ENCODE measurements around the gene YAF2.

YAF2 gene, protein sequence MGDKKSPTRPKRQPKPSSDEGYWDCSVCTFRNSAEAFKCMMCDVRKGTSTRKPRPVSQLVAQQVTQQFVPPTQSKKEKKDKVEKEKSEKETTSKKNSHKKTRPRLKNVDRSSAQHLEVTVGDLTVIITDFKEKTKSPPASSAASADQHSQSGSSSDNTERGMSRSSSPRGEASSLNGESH

DNA sequence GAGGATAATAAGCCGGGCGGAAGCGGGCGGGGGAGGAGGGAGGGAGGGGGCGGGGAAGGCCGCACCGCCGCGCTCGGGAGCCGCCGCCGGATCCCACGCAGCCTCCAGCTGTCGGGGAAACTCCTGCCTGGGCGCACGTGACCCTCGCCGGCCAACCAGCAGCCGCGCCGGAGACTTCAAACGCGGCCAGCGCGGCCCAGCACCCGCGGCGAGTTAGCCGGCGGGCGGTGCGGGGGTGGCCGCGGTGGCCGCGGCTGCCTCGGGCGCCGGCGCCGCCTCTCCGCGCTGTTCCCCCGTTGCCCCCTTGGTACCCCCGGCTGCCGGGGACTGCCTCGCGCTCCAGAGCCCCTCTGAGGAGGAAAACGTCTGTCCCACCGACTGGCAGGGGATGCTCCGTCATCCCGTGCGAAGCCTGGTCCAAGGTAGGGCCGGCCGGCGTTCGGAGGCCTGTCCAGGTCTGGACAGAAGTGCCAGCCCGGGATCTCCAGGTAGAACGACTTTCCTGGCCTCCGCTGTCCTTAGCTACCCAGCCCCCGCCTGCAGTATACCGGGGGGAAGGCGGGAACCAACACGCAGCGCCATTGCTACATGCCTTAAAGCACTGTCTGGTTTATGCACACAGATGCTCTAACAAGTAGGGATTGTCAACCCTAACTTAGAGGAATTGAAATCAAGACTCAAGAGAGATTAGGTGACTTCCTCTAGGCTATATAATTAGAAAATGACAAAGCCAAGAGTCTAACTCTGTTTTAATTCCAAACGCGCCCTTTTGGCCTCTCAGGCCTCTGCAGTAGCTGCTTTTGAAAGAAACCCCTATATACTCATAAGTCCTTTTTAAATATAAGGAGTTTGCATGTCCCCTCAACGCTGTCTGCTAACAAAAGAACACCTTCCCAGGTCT lies at the start of gene YAF2:
Gene YAF2, minus strand, starts transcription at position 9 of the 901 bp plus-strand sequence. CDS start 68 bp downstream, outside the sequence.
- DNase-seq = peak; percentile 71

GRCh38 chr12:42286741-42287140 lies 48.7 kb upstream of the YAF2 start:
- no peak for DNase-seq

- DNase-seq = no peak
Observed at GRCh38 chr12:42285431-42285830, 47.4 kb upstream of the YAF2 start.

GRCh38 chr12:42284876-42285275 lies 46.8 kb upstream of the YAF2 start:
- DNase-seq = no peak

DNA sequence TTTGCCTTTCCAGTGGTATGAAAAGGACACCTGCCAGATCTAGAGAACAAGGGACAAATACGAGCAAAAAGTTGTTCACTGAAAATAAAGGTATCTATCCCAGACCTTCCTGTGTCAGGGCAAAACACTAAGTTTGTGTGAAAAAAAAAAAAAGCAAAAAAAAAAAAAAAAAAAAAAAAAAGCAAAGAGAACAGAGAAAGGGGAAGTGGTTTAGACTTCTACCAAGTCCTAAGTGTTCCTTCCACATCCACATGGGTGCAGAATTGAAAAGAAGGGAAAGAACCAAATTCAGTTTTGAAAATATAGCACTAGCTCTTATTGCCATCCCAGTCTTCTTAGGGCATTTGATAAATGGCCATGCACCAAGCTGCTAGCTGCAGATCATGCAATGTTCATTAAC lies 46.1 kb upstream of the YAF2 start:
- DNase-seq = no peak

GRCh38 chr12:42283739-42284138 lies 45.7 kb upstream of the YAF2 start:
- no peak for DNase-seq

DNA sequence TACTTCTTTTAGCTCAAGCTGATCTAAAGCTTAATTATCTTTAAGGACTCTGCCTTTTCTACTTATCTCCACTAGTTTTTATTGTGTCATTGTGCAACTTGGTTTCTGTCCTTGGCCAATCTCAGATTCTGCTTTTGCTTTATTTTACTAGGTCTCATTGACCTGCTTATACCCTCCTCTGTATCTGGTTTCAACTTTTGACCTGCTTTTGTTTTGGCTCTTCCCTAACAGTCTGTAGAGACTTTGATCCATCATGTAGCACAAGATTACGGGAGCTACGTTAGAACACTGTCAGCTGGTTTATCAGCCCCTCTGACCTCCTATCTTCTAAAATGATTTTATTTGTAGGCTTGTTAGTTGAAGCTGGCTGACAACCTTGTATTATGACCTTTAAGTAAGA lies 44.2 kb upstream of the YAF2 start:
- DNase-seq = no peak

DNA sequence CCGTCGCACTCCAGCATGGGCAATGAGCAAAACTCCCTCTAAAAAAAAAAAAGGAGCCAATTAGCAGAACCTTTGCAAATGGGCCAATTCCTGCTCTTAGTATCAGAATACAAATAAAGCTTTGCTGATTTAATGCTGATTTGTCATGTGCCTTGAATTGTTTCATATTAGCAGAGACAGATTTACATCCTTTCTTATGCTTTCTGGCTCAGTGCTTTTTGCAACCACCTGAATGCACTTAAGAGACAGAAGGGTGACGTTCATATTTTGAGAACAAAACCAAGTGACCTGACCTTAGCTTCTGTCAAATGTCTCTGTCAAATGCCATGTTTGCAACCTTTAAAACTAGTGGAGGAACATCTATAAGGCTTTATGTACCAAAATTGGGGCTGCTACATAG lies 43.8 kb upstream of the YAF2 start:
- DNase-seq = no peak

DNA sequence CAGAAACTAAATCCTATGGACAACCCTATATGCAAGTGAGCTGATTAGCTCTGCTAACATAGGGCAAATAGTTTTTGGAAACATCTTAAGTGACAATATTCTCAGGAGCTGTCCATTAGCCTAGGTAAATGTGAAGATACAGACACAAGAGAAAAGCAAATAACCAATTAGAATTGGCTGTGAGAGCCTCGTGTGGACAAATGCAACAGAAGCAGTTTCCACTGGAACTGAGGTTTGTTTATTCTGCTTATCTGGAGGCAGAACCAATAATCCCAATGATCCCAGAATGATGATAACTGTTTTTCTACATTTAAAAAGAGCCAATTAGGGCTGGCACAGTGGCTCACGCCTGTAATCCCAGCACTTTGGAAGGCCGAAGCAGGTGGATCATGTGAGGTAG lies 43.2 kb upstream of the YAF2 start:
- DNase-seq = no peak

DNA sequence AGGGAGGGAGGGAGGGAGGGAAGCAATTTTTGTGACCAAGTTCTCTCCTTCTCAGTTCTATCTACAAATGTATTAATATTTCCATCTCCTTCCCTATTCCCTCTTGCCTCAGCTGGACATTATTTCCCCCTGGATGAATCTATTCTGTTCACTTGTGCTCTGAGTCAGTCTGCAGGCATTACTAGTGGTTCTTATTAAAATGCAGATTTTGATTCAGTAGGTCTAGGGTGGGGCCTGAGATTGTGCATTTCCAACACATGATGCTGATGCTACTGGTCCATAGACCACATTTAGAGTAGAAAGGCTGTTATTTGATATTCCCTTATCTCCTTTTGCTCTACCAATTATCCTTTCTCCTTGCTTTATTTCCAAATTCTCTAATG lies 40.1 kb upstream of the YAF2 start:
- DNase-seq = no peak

DNA sequence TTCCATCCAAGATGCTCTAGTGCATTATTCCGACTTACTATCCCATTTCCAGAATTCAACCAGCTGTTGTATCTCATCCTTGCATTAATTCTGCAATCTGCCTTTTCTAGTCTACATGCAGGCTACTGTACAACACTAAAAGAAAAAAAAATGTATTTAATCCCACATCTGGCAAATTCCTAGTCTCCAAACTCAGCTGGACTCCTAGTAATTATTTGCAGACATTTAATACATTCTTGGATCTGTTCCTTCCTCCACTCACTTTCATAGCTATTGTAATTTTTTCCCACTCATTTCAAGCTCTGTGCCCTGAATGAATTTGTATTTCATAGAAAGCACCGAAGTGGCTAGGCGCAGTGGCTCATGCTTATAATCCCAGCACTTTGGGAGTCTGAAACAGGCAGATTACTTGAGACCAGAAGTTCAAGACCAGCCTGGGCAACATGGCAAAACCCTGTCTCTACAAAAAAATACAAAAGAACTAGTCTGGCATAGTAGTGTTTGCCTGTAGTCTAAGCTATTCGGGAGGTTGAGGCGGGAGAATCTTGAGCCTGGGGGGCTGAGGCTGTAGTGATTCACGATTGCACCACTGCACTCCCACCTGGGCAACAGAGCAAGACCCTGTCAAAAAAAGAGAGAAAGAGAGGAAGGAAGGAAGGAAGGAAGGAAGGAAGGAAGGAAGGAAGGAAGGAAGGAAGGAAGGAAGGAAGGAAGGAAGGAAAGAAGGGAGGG lies 39.5 kb upstream of the YAF2 start:
- DNase-seq = no peak

- DNase-seq = no peak
Observed at GRCh38 chr12:42275499-42275898, 37.5 kb upstream of the YAF2 start.

DNA sequence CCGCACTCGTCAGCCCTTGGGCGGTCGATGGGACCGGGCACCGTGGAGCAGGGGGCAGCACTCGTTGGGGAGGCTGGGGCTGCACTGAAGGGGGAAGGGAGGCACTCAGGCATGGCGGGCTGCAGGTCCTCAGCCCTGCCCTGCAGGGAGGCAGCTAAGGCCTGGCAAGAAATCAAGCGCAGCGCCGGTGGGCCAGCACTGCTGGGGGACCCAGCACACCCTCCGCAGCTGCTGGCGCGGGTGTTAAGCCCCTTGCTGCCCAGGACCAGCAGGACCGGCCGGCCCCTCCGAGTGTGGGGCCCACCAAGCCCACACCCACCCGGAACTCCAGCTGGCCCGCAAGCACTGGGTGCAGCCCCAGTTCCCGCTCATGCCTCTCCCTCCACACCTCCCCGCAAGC lies 35.7 kb upstream of the YAF2 start:
- DNase-seq = no peak

GRCh38 chr12:42270596-42270995 lies 32.5 kb upstream of the YAF2 start:
- DNase-seq = no peak

DNA sequence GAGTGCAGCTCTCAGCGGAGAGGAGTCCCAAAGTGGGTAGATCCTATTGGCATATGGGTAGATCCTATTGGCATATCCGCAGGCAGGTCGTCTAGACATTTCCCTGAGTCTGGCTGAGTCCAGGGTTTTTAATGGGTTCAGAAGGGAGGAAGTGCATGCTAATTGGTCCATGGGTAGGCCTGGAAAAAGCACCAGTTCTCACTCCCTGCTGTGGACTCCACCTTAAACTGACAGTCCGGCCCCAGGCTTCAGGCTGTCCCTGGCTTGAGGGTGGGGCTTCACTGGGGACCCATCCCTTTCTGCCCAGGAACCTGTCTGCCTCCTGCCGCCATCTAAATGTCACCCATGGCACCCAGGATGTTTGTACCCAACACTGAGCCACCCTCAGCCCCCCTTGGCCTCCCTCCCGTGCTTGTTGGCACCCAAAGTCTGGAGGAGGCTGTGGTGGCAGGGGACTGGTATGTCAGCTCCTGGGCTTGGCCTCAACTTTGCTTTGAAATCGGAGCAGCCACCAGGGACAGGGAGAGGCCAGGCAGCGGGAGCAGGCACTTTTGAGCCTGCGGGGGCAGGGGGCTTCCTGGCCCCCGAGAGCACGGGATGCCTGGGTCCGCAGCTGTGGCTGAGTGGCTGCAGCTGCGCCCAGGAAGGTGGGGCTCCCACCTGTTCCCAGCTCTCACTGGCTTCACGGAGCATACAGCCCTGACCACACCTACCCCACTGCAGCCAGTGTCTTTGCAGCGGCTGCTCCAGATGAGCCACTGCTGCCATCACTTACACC lies 29.6 kb upstream of the YAF2 start:
- no peak for DNase-seq

DNA sequence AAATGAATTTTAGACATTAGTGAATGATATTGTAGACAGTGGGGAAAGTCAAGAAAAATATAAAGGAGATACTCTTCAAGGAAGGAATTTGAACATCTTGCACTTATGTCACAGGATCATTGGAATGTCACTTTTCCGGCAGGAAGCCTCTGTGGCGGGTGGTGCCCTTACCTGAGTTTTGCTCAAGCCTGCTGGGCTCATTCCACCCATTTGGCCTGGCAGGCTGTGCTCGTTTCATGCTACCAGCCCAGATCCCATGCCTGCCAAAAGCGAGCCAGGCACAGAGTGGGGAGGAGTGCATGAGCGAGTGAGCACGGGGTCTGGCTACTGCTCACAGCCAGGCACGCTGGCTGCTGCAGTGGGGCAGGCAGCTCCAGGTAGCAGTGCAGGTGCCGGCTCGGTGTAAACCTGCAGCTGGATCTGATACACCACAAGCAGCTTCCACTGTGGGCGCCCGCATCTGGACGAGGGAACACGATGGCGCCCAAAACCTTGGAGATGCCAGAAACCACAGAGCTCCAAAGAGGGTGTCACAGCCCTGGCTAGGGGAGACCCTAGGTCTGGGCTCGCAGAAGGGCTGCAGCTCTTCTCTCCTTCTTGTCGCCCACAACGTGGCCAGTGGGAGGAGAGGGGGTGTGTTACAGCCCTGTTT lies 28.7 kb upstream of the YAF2 start:
- no peak for DNase-seq

GRCh38 chr12:42262271-42262670 lies 24.2 kb upstream of the YAF2 start:
- DNase-seq = no peak

- no peak for DNase-seq
Observed at GRCh38 chr12:42261708-42262107, 23.7 kb upstream of the YAF2 start.

DNA sequence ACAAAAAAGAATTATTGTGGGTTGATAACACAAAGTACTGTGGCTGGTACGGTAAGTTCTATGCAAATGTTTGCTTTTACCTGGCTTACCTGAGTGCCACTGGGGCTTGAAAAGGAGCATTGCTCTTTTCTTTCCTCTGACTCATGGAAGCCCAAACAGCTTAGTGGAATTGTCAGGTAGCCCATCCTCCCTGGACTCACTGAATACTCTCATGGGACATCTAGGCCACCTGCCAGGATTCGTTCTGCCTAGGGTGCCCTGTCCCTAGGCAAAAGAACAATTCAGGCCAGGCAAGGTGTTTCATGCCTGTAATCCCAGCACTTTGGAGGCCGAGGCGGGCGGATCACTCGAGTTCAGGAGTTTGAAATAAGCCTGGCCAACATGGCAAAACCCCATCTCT lies 22.5 kb upstream of the YAF2 start:
- no peak for DNase-seq

GRCh38 chr12:42259699-42260098 lies 21.7 kb upstream of the YAF2 start:
- no peak for DNase-seq

GRCh38 chr12:42255866-42256261 lies 17.8 kb upstream of the YAF2 start:
- DNase-seq = no peak

- no peak for DNase-seq
Observed at GRCh38 chr12:42255221-42255865, 17.3 kb upstream of the YAF2 start.

All from NCI-H526 treated with DMSO at 0.1 percent for 48 hours (cell line).